ENCODE data around the gene DUSP22.

The DUSP22 gene

DNA sequence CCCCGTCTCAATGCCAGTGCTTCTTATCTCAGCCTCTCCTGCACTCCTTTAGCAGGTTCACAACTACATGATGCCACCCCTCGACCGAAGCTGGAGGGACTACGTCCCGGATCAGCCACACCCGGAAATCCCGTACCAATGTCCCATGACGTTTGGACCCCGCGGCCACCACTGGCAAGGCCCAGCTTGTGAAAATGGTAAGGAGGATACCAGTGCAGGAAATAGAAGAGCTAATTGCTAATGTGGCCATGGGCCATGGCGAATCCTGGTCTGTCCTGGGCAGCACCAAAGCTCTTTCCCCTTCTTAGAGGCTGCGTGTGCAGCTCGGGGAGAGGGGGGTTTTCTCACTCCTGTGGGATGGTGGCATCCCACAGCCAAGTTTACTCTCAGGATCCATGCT lies 104.8 kb downstream of the DUSP22 start:
- DNase-seq (ENCODE audit: low spot score), result no peak

DNA sequence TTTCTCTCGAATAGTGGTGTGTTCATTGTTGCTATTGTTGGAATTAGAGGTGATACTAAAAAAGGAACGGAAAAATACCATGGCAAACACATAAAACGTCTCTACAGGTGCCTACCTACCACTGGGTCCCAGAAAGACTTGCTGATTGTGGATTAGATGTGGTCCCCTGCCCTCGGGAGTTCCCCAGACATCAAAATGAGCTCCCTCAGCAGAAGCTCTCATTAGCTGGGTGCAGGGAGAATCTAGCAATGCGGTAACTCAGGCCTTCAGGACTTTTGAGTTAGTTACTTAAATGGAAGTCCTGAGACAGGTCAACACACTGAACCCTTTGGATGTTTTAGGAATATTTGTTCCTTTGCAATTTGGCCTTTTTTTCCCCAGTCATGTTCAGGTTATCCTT lies 105.3 kb downstream of the DUSP22 start:
- DNase-seq (ENCODE audit: low spot score), result no peak

DNA sequence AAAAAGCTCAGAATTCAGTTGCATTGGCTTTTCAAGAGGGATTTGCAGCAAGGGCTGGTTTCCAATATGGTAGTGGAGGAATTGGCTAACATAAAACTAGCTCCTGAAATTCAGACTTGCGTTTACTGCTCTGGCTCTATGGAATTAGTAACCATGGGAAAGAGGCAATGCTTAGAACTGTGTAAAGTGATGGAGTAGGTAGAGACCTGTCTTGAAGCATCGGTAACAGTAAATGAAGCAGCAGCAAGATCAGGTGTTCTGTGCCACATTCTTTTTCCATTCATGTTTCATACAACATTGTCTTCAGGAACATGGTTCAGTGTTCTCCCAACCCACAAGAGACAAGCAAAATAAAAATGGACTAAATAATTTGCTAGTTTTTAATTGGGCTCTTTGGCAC lies 105.8 kb downstream of the DUSP22 start:
- DNase-seq (ENCODE audit: low spot score), result no peak

DNA sequence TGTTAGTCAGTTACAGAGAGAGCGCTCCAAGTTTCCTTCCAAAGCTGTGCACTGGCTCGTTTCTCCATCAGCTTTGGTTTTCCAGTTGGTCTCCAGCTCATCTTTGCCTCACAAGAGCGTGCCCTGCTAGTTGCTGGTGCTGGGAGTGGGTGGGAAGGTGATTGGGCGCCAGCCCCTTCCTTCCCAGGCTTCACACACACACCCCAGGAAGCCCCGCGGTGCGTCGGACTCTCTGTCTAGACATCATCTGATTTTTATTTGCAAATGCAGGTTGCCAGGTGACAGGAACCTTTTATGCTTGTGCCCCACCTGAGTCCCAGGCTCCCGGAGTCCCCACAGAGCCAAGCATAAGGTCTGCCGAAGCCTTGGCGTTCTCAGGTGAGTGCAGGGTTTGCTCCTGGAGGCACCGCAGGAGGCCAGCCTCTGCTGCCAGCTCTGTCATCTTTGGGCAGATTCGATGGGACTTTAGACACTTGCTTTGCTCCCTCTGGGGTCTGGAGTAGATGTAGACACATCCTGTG lies 106.3 kb downstream of the DUSP22 start:
- no peak for DNase-seq (ENCODE audit: low spot score)

DNA sequence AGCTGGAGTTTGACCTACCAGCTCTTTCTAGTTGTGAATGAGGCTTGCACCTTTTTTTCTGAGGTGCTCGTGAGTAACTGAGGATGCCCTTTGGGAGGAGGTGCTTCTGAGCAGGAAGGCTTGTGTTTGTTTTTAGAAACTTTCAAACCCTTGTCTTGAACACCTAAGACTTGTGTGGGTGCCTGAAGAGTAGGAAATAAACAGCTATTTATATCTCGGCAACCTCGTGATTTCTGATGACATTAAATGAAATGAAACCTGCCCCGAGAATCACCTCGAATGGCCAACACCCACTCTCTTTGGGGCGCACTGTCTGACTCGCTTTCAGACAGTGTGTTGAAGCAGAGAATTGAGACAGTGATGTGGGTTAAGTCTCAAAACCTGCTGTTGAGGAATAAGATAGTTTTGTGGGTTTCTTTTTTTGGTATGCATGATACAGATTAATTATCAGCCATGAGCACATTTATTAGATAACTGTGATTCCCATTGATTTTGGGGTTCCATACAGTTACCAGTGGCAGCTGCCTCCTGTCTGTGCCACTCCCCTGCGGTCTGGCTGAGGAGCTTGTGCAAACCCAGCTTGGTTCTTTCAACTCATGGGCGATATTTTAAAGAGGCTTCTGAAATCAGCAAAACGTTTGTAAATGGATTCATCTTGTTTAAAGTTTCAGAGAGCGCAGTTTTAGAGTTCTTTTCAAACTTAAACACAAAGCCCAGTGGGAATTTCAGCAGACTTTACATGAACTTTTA lies 107.7 kb downstream of the DUSP22 start:
- DNase-seq (ENCODE audit: low spot score), result no peak

DNA sequence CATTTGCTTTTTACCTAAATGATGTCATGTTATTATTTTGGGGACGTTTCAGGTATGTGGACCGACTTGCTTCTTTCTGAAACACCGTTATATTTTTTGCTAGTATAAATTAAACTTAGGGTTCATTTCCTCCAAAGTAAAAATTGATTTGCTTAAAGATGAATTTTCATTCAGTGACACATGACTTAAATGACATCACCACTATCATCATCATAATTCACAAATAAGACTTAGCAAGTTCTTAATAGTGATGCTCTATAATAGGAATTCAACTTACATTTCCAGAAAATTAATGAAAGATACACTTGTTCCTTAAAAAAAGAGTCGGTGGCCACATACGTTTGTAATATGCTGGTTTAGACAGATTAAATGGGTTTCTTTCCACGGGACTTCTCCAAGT lies 108.5 kb downstream of the DUSP22 start:
- no peak for DNase-seq (ENCODE audit: low spot score)
